Peyer's patch (tissue), 4 donors: ENCODE measurements around the gene KCNQ1OT1. TPM values are rescaled to one million over a fixed set of nuclear protein-coding genes. Genes with fewer than 3 reads are reported as not detected.
A peak's percentile ranks its signal among the peaks of the same experiment; 100 is the strongest.

Experiments
- DNase-seq, 3 donors: peaks; one replicate each; pipeline ENCODE4 v3.0.0-alpha.2; 2017 to 2019
- H3K27ac ChIP-seq, 4 donors: fragments of 200-600 bp; sonication (generic); one replicate each; pipeline ENCODE4 v1.5.1; 2016 to 2019
- H3K27me3 ChIP-seq, 2 donors: fragments of 200-600 bp; sonication (generic); one replicate each; pipeline ENCODE4 v1.5.1; 2019
- H3K36me3 ChIP-seq, 3 donors: fragments of 200-600 bp; sonication (generic); one replicate each; pipeline ENCODE4 v1.5.1; 2016 to 2019
- H3K4me1 ChIP-seq, 4 donors: fragments of 200-600 bp; sonication (generic); one replicate each; pipeline ENCODE4 v1.5.1; 2016 to 2019
- H3K4me3 ChIP-seq, 4 donors: fragments of 200-600 bp; sonication (generic); 1 replicate in 3 of 4; 2 replicates in 1 of 4; pipeline ENCODE4 v1.5.1; 2016 to 2019; ENCODE audit warnings: mild to moderate bottlenecking in 1 of 4
- H3K9me3 ChIP-seq, 4 donors: fragments of 200-600 bp; sonication (generic); one replicate each; pipeline ENCODE4 v1.5.1; 2016 to 2019; ENCODE audit warnings: mild to moderate bottlenecking in 1 of 4
- POLR2A ChIP-seq, 2 donors: fragments of 450-650 bp; IDR thresholded peaks; one replicate each; pipeline ENCODE4 v1.5.1; 2017; ENCODE audit warnings: antibody characterized with exemption in 2 of 2, mild to moderate bottlenecking in 2 of 2, moderate library complexity in 2 of 2
- total RNA-seq, 4 donors: library from RNA; depleted of rRNA; stranded (reverse); fragments of >200 nt; gene quantifications; one replicate each; pipeline ENCODE4 v1.1.0, GENCODE V29; 2016
- TF ChIP-seq, protein P1 (sequence below), 6 experiments: fragments of 450-650 bp in 4 of 6; fragments of 200-600 bp in 2 of 6; sonication (generic) in 1 of 6; IDR thresholded peaks; one replicate each; pipeline ENCODE4 v1.5.1; 2017 to 2019; ENCODE audit warnings: antibody characterized with exemption in 6 of 6, mild to moderate bottlenecking in 3 of 6, moderate library complexity in 1 of 6

KCNQ1OT1 gene
- total RNA-seq, 4 donors from 2014 or later, result 3.2 to 6.2 (median 4.5) TPM

DNA sequence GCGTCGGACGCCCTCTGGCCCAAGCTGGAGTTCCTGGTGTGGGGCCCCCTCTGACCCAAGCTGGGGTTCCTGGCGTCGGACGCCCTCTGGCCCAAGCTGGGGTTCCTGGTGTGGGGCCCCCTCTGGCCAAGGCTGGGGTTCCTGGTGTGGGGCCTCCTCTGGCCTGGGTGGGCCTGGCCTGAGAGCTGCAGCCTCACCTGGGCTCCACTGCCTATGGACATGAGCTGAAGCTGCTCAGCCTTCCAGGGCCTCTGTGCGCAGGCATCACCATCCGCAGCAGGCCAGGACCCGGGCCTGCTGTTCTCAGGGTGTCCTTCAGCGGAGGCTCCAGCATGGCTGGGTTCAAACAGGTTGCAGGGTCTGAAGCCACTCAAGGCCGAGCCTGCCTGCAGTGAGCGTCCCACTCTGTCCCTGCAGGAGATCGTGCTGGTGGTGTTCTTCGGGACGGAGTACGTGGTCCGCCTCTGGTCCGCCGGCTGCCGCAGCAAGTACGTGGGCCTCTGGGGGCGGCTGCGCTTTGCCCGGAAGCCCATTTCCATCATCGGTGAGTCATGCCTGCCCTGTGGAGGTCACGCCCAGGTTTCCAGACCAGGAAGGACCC, 129.5 kb downstream of the KCNQ1OT1 start:
- TF ChIP-seq POLR2A (IDR thresholded peaks at IDR 0.05), result no peak
- TF ChIP-seq, protein P1, sequence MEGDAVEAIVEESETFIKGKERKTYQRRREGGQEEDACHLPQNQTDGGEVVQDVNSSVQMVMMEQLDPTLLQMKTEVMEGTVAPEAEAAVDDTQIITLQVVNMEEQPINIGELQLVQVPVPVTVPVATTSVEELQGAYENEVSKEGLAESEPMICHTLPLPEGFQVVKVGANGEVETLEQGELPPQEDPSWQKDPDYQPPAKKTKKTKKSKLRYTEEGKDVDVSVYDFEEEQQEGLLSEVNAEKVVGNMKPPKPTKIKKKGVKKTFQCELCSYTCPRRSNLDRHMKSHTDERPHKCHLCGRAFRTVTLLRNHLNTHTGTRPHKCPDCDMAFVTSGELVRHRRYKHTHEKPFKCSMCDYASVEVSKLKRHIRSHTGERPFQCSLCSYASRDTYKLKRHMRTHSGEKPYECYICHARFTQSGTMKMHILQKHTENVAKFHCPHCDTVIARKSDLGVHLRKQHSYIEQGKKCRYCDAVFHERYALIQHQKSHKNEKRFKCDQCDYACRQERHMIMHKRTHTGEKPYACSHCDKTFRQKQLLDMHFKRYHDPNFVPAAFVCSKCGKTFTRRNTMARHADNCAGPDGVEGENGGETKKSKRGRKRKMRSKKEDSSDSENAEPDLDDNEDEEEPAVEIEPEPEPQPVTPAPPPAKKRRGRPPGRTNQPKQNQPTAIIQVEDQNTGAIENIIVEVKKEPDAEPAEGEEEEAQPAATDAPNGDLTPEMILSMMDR (IDR thresholded peaks at IDR 0.05), result no peak
- Histone ChIP-seq H3K36me3 (no peaks in the 10 kb centered on the region), H3K27me3 (no peaks in the 10 kb centered on the region), H3K4me3 (no peak overlapping the region), H3K27ac (no peak overlapping the region), H3K9me3 (no peaks in the 10 kb centered on the region), H3K4me1 (peaks cover 0 to 20% (median 0%) of the 10 kb centered on the region in 4 donors)
- DNase-seq, result no peak

DNA sequence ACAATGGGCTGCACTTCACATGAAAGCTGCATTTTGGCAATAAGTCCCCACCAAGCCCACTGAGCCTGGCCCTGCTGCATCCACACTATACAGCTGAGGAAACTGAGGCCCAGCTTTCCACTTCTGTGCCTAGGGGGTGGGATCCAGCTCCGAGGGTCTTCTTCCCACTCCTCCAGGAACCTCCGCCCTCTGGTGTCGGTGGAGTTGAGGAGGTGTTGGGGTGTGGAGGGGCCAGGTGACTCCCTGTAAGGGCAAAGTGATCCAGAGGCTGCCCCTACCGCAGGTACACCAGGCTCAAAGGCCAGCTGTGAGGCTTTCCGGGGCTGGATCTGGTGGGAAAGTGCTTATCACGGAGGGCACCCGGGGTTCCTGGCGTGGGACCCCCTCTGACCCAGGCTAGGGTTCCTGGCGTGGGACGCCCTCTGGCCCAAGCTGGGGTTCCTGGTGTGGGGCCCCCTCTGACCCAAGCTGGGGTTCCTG, 130.0 kb downstream of the KCNQ1OT1 start:
- peak in 1 of 3 donors; percentile 44 for DNase-seq
- Histone ChIP-seq H3K9me3 (no peaks in the 10 kb centered on the region), H3K27me3 (no peaks in the 10 kb centered on the region), H3K27ac (no peak overlapping the region), H3K4me1 (peaks cover 0 to 15% (median 0%) of the 10 kb centered on the region in 4 donors), H3K4me3 (no peak overlapping the region), H3K36me3 (no peaks in the 10 kb centered on the region)
- no peak for TF ChIP-seq POLR2A (IDR thresholded peaks at IDR 0.05)
- TF ChIP-seq, protein P1 (IDR thresholded peaks at IDR 0.05), result no peak

DNA sequence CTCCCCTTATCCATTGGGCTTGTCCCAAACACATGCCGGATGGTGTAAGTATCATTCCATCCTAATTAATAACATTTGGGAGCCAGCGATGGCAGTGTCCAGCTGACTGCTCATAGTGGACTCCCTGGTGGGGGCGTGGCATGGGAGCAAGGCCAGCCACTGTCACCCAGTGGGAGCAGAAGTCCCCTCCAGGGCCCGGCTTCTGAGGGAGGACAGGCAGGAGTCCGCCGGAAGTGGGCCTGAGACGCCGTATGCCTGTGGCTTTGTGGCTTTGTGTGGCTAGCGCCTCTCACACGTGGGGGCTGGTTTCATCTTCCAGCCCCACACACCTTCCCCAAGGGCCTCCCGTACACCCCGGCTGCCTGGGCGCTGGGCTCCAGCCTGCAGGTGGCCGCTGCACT, 130.5 kb downstream of the KCNQ1OT1 start:
- TF ChIP-seq, protein P1 (IDR thresholded peaks at IDR 0.05), result no peak
- no peak for TF ChIP-seq POLR2A (IDR thresholded peaks at IDR 0.05)
- H3K9me3 ChIP-seq, result no peaks in the 10 kb centered on the region
- no peaks in the 10 kb centered on the region for H3K36me3 ChIP-seq
- no peak for DNase-seq
- H3K27me3 ChIP-seq, result no peaks in the 10 kb centered on the region
- peaks cover 0 to 13% (median 0%) of the 10 kb centered on the region in 4 donors for H3K4me1 ChIP-seq
- no peak overlapping the region for H3K4me3 ChIP-seq
- no peak overlapping the region for H3K27ac ChIP-seq

DNA sequence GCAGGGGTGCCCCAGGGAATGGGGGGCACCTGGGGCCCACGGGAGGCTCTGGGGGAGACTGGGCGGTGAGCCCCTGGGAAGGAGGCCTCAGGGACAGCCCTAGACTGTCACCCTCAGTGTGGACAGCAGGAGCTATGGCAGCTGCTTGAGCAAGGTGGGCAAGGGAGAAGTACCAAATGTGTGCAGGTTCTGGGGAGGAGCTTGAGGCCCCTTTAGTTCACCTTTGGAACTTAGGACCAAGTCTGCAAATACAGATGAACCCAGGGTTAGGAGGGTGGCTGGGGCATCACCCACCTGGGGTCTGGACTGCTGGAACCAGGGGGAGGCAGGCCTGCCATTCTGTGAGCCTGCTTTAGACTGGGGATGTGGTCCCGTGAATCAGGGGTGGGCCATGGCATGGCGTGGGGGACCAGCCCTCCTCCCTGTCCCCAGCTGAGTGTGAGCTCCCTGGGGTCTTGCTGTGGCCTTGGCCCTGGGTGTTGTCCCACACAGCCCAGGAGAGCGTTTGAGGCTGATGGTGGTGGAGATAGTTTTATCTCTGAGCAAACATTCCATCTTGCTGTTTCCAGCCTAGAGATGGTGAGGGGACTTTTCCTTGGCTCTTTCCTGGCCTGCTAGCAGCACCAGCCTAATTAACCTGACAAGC, 132.6 kb downstream of the KCNQ1OT1 start:
- H3K36me3 ChIP-seq, result no peaks in the 10 kb centered on the region
- H3K27ac ChIP-seq, result no peak overlapping the region
- H3K4me1 ChIP-seq, result peaks cover 0 to 19% (median 0%) of the 10 kb centered on the region in 4 donors
- TF ChIP-seq, protein P1 (IDR thresholded peaks at IDR 0.05), result no peak
- TF ChIP-seq POLR2A (IDR thresholded peaks at IDR 0.05), result no peak
- no peak overlapping the region for H3K4me3 ChIP-seq
- DNase-seq, result peak in 1 of 3 donors; percentile 43
- no peaks in the 10 kb centered on the region for H3K9me3 ChIP-seq
- no peaks in the 10 kb centered on the region for H3K27me3 ChIP-seq

DNA sequence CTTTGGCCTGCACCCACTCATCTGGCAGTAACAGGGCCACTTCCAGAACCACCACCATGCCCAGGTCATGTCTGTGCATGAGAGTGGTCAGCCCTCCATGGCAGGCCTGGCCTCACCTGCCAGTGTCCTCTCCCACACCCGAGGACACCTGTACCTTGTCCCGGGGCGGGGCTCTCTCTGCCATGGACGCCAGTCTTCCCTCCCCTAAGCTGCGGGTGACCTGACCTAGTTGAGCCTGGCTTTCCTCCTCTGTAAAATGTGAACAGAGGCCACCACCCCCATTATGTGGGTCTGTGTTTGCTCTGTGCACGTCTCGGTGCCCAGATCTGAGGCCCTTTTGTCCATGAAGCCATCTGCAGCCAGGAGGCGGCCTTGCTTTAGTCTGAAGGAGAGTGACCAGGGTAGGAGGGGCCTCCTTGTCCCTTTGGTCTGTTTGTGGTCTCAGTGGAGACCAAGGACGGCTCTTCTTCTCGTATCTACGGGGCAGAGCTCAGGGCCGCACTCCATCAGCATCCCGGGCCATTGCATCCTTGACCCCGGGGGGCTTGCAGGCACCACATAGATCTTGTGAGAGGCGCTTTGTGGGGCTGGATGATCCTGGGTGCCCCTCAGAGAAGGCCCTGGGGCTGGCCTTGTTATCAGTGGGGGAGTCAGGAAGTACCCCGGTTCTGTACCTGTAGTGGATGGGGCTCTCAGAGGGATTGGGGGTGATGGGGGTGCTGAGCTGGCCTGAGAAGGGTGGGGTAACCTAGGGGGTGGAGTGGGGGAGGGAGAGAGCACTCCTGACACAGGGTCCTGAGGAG, 133.4 kb downstream of the KCNQ1OT1 start:
- peaks cover 0 to 19% (median 0%) of the 10 kb centered on the region in 4 donors for H3K4me1 ChIP-seq

More for the DNA sequence above, 133.4 kb downstream of the KCNQ1OT1 start:
- peak in 2 of 3 donors; percentile 84 for DNase-seq
- H3K27me3 ChIP-seq, result no peaks in the 10 kb centered on the region
- TF ChIP-seq, protein P1 (IDR thresholded peaks at IDR 0.05), result peak in 2 of 6 experiments; percentile 8 to 18
- no peak for TF ChIP-seq POLR2A (IDR thresholded peaks at IDR 0.05)
- H3K27ac ChIP-seq, result peak overlapping the region in 1 of 4 donors; percentile 14
- H3K4me3 ChIP-seq, result no peak overlapping the region
- no peaks in the 10 kb centered on the region for H3K36me3 ChIP-seq
- no peaks in the 10 kb centered on the region for H3K9me3 ChIP-seq
